GM19238 (cell line): ENCODE measurements around the gene LSM14A.
"Not testable (repeated sequence)": the region's sequence is repeated elsewhere in the genome, so short reads cannot be mapped to it uniquely, and the experiment has no call there.

Source experiments
- DNase-seq: peaks from one replicate; pipeline ENCODE4 v3.0.0; 2011; ENCODE audit warnings: low spot score; ENCODE audit not compliant: insufficient read length

Gene LSM14A

DNA sequence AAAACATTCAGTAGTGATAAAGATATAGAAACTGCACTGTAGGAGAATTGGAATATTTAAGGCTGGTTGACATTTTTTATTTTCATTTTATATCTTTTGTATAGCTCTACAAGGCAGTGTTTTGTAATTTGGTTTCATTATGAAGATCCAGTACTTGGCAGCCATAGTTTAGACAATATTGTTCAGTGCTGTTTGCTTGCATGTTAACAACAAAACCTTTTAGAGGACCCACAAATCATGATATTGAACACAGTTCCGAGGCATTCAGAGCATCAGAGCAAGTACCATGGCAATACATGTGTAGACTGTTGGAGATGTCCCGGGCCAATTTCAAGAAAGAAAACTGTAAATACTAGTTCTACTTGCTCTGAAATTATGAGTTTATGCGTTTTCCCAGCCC lies 56.5 kb downstream of the LSM14A start:
- DNase-seq, result no peak

- DNase-seq, result no peak
Observed at GRCh38 chr19:34229721-34230120, 57.4 kb downstream of the LSM14A start.

DNA sequence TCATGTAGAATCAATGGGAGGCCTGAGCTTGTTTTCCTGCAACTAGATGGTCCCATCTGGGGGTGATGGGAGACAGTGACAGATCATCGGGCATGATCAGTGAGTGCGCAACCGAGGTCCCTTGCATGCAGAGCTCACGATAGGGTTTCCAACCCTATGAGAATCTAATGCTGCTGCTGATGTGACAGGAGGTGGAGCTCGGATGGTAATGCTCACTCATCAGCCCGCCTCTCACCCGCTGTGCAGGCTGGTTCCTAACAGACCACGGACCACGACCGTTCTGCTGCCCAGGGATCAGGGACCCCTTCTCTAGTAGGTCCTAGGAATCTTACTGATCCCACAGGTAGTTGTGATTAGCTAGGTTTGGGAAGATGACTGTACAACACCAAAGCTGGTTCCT lies 58.5 kb downstream of the LSM14A start:
- DNase-seq, result no peak

DNA sequence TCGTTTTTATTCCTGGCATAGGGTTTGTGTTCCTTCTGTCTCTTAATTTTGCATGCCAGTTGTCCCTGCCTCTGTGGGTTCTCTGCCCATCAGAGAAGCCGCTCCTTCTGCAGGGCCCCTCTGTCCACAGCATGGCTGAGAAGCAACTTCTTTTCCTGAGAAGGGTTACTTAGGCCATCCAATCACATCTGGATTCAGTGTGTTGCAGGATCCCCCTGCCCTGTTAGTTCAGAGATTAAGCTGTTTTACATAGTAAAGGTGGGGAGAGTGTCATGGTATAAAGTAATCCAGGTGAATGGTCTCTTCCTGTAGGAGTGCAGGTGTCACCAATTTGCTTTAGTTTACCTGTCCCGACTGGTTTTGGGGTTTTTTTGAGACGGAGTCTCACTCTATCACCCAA lies 59.1 kb downstream of the LSM14A start:
- DNase-seq, result no peak

DNA sequence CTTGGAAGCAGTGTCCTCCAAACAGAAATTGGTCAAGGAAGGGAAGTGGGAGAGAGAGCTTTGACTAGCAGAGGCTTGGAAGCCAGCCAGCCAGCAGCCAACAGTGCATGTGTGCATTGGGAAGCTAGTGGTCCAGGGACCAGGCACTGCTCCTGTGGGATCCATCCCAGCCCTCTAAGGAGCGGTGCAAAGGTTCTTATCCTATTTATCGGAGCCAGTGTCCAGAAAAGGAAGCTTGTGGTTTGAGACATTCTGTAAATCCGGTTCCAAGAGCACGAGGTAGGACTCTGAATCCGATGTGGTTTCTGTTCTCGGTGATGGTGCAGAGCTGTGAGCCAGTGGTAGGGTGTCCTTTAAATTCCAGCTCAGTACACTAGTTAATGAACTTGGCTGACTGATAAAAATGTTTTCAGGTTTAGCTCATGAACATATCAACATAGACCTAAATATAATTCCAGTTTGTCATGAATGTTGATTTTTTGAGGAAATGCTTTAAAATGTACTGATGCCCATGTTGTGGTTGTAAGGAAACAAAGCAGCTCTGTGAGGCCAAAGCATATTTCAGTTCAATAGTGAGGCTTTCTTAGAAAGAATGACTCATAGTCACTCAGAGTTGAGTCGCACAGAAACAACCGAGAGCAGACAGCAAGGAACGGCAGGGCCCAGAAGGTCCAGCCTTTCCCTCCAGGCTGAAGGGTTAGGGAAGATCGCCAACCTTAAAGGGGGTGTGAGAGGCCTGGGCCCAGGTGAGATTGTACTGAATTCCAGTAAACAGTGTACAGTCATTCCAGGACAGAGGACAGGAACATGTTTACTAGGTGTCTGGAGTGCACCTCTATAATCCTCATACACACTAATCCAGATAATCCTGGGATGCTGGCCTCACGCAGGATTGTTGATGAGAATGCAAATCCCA lies 60.5 kb downstream of the LSM14A start:
- DNase-seq, result peak; percentile 24

GRCh38 chr19:34235425-34235940 lies 63.2 kb downstream of the LSM14A start:
- no peak for DNase-seq

DNA sequence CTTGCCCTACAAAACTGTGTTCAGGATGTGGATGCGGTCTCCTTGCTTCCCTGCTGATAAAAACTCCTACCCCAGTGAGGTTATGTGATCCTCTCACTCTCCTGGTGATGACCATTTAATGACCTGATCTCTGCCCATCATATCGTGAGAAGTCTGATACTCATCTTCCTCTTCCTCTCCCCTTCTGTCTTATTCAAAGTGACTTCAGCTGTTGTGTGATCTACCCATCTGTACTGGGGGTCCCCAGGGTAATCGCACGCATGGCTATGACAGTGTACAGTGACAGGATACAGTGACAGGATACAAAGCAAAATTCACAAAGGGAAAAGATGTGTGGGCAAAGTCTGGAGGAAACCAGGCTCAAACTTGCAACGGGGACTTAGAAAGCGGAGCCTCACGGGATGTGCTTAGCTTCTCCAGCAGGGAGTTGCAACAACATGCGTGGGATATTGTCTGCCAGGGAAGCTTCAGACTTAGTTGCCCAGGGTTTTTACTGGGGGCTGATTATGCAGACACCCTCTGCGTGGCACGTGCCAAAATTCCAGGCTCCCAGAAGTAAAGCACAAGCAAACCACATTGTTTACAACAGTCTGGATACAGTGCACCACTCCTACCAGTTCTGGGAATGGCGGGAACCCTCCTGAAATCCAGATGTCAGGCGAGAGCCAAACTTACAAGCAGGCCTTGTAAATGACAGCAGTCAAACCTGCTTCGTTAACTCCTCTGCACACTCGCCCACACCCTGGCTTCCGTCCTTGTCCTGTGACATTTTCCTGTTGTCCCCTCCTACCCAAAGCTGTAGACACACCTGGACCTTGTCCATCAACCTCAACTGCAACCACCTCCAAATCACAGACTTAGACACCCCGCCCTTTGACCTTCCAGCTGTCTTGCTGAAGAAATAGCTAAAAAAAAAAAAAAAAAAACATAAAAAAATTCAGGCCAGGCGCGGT lies 64.0 kb downstream of the LSM14A start:
- DNase-seq, result no peak

GRCh38 chr19:34237283-34237682 lies 65.0 kb downstream of the LSM14A start:
- DNase-seq, result no peak

- DNase-seq, result no peak
Observed at GRCh38 chr19:34237939-34238338, 65.6 kb downstream of the LSM14A start.

GRCh38 chr19:34241513-34242337 lies 69.4 kb downstream of the LSM14A start:
- peak; percentile 17 for DNase-seq

- DNase-seq, result not testable (repeated sequence)
Observed at GRCh38 chr19:34243138-34243875, 71.0 kb downstream of the LSM14A start.

GRCh38 chr19:34243876-34244578 lies 71.7 kb downstream of the LSM14A start:
- no peak for DNase-seq

DNA sequence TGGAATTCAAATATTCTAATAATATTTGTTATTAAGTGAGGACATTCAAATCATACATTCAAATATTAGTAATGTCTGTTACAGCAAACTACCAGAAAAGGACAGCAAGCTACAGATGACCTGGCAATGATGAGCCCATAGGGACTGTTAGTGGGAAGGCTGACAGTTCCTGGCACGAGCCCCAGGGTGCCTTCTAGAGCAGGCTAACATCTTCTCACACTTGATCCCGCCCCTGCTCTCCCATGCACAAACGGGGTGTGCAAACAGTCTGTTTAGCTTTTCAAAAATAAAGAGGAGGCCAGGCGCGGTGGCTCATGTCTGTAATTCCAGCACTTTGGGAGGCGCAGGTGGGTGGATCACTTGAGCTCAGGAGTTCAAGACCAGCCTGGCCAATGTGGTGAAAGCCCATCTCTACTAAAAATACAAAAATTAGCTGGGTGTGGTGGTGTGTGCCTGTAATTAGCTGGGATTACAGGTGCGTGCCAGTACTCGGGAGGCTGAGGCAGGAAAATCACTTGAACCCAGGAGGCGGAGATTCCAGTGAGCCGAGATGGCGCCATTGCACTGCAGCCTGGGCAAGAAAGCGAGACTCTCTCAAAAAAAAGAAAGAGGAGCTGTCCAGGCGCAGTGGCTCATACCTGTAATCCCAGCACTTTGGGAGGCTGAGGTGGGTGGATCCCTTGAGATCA lies 72.5 kb downstream of the LSM14A start:
- DNase-seq, result no peak

- DNase-seq, result no peak
Observed at GRCh38 chr19:34246340-34246739, 74.0 kb downstream of the LSM14A start.

- DNase-seq, result no peak
Observed at GRCh38 chr19:34248941-34249340, 76.6 kb downstream of the LSM14A start.

DNA sequence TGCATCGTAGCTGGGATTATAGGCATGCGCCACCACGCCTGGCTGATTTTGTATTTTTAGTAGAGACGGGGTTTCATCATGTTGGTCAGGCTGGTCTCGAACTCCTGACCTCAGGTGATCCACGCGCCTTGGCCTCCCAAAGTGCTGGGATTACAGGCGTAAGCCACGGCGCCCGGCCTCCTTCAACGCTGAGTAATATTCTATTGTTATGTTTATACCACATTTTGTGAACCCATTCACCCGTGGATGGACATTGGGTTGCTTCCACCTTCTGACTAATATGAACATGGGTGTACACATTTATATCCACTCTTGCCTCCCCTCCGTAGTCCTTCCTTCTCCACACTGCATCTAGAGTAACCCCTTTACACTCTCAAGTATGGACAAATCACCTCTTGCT lies 80.9 kb downstream of the LSM14A start:
- not testable (repeated sequence) for DNase-seq

GRCh38 chr19:34253681-34254045 lies 81.4 kb downstream of the LSM14A start:
- DNase-seq, result not testable (repeated sequence)

GRCh38 chr19:34254046-34254697 lies 81.9 kb downstream of the LSM14A start, which contains the start of gene GARRE1:
GARRE1 (plus strand) TSS chr19:34254554; CDS start chr19:34300474, 45,920 bp downstream.
- peak; percentile 88 for DNase-seq
